Activated gamma-delta T cell (primary cell): ENCODE data around the gene TYR.
"Not testable (repeated sequence)": the region's sequence is repeated elsewhere in the genome, so short reads cannot be mapped to it uniquely, and the experiment has no call there.

Experiments
- DNase-seq: peaks from one replicate; lab custom pipeline; 2025; lab: John Stamatoyannopoulos, UW

Gene TYR

GRCh38 chr11:89272540-89273088, 94.9 kb downstream of the TYR start:
- not testable (repeated sequence) for DNase-seq

DNA sequence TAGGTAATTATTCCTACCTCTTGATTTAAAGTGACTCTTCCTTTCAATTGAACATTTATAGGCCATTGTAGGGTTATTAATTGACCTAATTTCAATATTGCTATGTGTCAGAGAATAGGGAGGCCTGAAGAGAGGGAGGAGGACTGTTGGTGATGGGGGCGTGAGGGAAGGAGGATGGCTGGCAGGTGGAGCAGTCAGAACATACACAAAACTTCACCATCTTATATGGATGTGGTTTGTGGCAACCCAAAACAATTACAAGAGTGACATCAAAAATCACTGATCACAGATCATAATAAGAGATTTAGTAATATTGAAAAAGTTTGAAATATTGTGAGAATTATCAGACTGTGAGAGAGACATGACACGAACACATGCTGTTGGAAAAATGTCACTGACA, 95.5 kb downstream of the TYR start:
- DNase-seq = not testable (repeated sequence)

GRCh38 chr11:89275966-89276365, 98.3 kb downstream of the TYR start:
- no peak for DNase-seq

- no peak for DNase-seq
Observed at GRCh38 chr11:89279176-89279575, 101.5 kb downstream of the TYR start.

GRCh38 chr11:89281032-89281677, 103.5 kb downstream of the TYR start:
- not testable (repeated sequence) for DNase-seq

DNA sequence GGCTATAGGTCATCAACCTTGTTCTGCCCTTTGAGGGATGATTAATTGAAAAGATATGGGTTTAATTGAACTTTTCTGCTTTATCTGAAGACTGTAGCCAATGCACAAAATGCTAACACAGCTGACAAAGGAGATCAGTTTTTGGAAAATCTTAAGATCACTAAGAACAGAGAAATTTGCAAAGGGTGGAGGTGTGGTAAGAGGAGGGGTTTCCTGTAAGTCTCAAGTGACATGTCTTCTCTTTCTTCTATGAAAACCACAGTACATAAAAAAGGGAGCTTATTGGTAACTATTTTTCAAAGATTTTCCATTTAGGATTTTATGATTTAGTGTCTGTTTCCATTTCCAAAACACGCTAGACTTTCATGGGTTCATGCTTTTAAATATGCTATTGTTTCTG, 108.9 kb downstream of the TYR start:
- not testable (repeated sequence) for DNase-seq

DNA sequence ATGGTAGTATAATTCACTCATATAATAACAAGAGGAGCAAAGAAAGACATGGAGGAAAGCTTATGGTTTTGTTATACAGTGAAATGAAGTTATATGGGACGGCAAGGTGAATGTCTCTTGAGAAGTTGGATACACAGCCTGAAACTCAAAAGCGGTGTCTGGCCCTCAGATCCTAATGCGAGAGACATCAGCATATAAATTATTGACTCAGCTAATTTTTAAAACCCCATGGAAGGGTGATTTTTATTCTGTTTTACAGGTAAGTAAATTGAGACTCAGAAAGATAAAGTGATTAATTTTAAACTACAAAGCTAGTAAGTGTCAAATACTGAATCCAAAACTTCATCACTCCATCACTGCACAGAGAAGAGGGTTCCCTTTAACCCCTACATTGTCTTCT, 110.3 kb downstream of the TYR start:
- DNase-seq = not testable (repeated sequence)

DNA sequence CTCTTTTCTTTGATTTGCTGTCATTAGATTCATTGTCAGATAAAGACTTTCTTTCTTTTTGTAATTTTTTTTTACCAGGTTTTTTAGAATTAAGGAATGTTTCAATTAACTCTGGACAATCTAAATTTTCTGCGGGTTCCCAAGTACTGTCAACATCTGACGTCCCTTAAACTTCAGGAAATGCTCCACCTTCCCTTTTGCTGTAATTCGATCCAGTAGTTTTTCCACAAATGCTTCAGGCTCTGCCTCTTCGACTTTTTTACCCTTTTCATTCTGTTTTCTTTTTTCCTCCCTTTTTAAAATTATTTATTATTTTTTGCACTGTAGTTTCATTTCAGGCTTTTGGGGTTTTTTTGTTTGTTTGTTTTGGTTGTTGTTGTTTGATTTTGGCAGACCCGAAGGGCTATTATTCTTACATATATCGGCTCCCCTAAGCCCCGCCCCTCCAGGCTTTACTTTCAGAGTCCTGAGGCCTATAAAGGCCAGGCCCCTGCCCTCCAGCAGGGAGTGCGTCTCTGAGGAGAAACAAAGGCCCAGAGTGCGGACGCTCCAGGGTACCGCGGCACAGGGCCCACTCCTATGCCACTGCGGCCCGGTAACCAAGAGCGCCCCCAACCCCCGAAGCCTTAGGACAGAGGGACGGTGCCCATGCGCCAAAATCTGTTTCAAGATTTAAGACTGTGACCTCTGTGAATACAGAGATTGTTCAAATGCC, 116.4 kb downstream of the TYR start:
- DNase-seq = no peak

- not testable (repeated sequence) for DNase-seq
Observed at GRCh38 chr11:89295023-89295422, 117.3 kb downstream of the TYR start.

DNA sequence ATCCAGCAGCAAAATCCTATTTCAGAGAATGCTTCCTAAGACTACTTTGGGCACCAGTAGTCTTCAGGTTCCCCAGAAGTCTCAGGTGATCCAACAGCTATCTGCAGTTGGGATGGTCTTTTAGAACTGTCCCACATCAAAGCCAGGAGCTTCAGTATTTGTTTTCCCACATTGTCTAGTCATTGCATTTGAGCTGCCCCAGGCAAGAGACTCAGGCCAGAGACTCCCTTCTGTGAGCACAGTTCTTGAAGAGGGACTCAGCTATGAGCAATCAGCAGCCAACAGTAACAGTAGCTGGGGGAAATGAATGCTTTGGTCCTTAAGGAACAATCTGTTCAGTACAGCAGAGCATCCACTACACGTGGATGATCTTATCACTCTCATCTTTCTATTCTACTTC, 125.4 kb downstream of the TYR start:
- not testable (repeated sequence) for DNase-seq

- not testable (repeated sequence) for DNase-seq
Observed at GRCh38 chr11:89308272-89308671, 130.6 kb downstream of the TYR start.

GRCh38 chr11:89309321-89309985, 131.8 kb downstream of the TYR start:
- DNase-seq = not testable (repeated sequence)

DNA sequence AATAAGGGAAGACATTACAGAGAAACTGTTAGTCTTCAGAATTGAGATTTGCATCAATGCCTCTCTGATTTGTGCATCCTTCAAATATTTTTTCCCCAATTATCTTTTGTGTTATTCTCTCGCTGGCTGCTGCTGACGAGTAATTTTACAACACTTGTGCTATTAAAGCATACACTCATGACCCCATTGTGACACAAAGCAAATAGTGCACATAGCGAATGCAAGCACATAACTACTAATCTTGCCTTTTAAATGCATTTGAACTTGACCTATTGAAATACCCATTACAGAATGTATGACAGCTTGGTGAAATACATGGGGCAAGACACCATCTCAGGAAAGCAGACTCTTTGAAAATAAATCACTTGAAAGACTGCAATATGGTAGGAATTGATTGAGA, 132.9 kb downstream of the TYR start:
- DNase-seq = not testable (repeated sequence)

GRCh38 chr11:89321401-89321800, 143.7 kb downstream of the TYR start:
- no peak for DNase-seq

GRCh38 chr11:89327885-89328284, 150.2 kb downstream of the TYR start:
- DNase-seq = no peak

GRCh38 chr11:89331940-89332339, 154.3 kb downstream of the TYR start:
- not testable (repeated sequence) for DNase-seq

DNA sequence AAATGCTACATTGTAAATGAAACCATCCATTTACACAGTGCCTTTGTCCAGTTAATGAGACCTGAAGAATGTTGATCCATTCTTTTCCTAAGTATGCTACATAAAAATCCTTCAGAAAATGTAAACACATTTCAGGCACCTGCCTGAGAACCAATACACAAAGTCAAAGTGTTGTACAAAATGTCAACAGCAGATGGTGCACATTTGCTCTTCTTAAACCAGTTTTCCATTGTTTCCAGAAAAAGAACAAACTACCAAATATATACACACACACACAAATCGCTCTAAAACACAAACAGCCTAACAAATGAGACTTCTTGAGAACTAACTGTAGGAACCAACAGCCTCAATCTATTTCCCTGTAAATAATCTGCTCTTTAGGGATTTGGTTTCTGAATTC, 156.0 kb downstream of the TYR start:
- not testable (repeated sequence) for DNase-seq

DNA sequence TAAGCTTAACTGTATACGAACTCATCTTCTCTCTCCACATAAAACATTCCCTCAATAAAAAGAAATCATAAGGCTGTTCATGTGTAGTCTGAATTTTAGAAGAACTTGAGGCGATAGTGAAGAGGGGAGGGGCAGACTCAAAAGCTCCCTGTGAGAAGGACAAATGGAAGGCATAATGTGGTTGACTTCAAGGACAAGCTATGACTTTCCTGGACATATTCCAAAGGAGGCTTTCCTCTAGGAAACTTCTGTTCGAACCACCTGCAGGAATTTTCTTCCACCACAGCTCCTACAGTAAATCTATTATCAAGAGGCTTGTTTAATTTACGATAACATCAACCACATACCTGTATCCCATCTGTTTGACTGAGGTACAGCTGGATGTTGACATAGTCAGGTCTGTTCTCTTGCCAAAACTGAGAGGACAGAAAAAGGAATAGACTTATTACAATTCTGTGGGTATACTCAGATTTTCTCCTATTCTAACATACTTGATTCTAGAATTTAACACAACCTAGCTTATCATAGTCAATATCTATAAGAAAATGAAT, 159.5 kb downstream of the TYR start:
- DNase-seq = not testable (repeated sequence)

DNA sequence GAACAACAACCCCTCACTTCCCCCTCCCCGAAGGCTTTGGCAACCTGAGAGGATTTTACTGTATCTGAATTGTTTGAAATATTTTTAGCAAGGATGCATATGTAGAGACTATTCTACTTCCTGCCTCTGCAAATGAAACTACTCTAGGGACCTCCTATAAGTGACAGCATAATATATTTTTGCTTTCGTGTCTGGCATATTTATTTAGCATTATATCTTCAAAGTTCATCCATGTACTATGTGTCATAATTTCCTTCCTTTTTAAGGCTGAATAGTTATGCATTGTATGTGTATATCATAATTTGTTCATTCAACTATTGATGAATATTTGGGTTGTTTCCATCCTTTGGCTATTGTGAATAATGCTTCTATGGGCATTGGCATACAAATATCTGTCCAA, 160.4 kb downstream of the TYR start:
- DNase-seq = not testable (repeated sequence)

DNA sequence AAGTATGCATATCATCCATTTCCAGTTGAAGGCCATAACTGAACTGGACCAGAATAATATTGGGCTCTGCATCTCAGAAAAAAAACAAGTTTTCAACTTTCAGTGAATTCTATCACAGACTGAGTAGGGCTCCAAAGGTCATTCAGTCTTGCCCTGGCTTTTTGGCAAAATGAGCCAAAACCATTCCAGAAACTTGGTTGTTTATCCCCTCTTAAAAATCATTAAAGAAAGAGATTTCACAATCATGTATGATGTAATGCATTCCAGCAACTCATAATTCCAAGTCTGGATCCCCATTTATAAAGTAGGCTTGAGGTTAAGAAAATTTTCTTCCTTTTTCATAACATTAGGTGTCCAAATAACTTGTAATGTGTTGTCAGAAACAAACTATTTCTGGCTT, 162.8 kb downstream of the TYR start:
- not testable (repeated sequence) for DNase-seq

- not testable (repeated sequence) for DNase-seq
Observed at GRCh38 chr11:89342880-89343572, 165.4 kb downstream of the TYR start.
